HG03378 (cell line): Measurements from ENCODE around the gene UBQLN3.

Source experiments
- ATAC-seq: cut with Tn5 transposase; IDR thresholded peaks from one replicate; pipeline ENCODE4 v1.9.1; 2021; ENCODE audit warnings: mild to moderate bottlenecking, moderate library complexity; ENCODE audit not compliant: unreplicated experiment

Gene UBQLN3

DNA sequence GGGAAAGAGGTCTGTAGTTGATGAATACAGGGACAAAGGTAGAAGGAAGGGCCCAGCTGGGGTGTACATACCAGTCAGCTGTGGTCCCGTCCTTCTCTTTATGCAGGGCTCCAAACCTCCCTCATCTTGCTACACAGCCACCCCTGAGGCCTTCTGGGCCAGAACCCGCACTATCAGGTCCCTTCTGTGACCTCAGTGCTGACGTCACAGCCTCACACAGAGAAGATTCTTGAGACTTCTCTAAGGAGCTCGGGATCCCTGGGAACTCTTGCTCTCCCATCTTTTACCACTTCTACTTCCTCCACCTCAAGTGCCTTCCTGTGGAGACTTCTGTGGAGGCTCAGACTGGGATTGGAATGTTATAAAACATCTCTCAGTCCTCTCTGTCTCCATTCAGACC lies at the start of gene UBQLN3:
TSS of gene UBQLN3 (minus strand) at position 155 of the 400 bp plus-strand sequence. CDS start 399 bp downstream, outside the sequence.
- ATAC-seq, result no peak

DNA sequence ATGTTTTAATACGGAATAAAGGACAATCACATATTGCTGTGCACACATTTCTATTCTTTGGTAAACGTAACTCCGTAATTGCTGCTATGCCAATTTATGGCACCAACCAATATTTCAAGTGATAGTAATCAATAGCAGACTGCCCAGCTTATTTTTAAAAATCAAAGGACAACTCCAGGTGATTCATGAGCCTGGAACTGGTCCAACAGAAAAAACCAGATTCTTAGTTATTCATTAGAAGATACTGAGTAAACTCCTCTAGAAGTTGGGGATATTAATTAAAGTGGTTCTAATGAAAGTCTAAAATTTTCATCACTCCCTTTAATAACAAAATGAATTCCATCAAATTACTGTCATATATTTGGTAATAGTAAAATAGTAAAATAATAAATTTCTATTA lies 48.0 kb upstream of the UBQLN3 start:
- no peak for ATAC-seq

DNA sequence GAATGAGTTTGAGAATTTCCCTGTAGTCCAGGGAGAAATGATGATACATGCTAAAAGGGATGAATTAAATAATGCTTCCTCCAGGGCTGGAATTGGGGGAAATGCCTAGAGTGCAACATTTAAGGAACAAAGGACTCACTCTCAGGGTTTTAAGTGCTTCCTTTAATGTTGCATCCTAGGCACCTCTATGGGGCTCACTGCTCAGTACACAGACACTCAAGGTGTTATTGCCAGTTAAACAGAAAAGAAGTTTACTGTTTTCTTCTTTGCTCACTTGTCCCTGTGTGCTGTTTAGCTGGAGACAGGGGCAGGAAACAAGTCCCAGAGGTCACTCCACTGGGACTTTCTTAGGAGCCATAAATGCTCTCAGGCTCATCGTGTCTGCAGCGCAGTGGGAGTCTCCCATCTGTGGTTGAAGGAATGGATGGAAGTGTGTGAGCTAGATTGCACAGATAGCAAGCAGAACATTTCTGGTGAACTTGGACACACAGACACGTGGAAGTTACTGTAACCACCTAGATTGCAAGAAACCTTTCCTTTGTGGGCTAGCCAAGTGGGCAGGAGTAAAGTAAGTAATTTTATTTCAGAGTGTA lies 46.9 kb upstream of the UBQLN3 start:
- ATAC-seq, result no peak

DNA sequence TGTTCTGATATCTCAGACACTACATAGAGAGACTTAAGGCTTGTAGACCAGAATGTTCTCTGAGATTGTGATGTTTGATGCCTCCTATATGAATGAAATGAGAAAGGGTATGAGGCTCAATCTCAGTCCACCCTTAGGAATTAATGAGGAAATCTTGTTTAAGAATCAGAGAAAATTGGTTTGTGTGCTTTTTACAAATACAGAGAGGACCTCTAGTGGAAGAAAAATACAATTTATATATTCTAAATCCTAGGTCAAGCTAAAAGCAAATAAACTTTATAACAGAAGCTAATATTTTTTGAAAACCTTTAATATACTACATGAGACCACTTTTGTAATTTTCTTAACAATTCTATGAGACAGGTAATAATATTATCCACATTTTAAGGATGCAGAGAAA lies 43.6 kb upstream of the UBQLN3 start:
- ATAC-seq, result no peak

DNA sequence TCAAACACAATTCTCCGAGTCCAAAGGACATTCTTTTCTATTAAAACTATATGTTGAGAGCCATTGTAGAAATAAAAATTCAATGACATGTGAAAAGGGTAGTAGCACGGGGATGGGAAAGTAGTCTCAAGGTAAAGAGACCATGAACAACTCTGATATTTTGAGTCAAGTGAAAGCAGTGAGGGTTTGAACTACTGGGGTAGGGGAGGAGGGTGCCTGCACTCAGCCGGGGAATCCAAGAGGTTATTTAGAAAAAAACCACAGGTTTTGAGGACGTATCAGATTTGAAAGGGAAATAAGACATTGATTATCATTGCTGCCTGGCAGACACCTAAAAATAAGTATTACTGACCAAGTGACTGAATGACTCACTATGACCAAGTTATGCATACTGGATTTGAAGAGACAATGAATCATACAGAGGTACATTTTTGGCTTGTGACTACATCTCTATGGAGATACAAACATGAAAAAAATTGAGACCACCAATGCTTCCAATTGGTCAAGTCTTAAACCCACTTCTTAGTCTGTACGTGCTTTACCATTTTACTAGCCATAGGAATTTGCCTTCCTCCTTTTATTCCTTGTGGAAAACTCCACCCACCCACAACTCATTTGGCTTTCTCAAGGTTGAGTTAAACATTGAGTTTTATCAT lies 40.8 kb upstream of the UBQLN3 start:
- peak; percentile 84 for ATAC-seq

DNA sequence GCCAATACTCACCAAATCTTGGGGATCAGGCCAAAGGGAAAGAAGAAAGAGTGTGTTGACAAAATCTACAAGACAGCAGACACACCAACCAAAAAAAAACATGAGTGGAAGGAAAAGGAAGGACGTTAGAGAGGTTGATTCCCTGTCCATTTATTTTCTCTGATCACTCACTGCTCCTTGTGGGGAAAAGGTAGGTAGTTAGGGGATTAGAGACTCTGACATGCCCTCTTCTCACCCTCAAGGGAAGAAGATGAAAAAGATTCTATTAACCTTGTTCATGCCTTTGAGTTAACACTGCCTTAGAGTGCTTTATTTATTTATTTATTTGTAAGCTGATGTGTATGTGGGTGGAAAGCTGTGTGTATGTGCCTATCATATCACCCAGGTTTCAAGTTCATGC lies 38.7 kb upstream of the UBQLN3 start, which contains the start of gene OR52H1:
TSS of gene OR52H1 (minus strand) at position 101 of the 400 bp plus-strand sequence. CDS start 3,035 bp downstream, outside the sequence.
- no peak for ATAC-seq

DNA sequence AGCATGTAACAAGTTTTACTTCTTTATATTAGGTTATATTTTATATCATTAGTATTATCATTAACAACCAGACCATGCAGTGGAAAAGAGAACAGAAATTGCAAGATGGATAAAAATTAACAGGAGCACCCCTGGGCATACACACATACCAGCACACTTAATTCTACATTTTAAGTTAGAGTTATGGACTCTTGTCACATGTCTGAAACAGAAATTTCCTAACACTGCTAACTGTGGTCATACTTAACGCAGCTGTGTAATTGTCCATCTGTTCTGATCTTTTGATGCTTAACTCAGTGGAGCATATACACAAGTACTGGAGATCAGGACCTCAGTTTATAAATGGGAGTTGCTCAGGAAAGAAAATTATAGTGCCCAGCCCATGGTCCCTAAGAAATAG lies 38.2 kb upstream of the UBQLN3 start:
- peak; percentile 82 for ATAC-seq

DNA sequence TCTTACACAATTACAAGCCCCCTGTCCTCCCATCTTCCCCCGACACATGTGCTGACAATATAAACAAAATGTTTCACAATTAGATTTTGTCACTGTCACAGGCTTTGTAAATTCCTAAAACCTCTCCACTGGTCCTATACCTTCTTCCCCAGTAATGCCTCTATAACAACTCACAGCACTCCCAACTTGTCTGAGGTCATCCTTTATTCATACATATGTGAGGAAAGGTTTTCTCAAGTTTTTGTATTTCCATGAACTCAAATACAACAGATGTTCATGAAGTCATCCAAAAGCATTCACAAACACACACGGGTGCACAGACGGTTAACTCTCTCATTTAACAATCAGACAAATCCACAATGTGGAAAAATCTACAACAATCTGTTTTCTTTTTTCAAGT lies 36.7 kb upstream of the UBQLN3 start:
- no peak for ATAC-seq

DNA sequence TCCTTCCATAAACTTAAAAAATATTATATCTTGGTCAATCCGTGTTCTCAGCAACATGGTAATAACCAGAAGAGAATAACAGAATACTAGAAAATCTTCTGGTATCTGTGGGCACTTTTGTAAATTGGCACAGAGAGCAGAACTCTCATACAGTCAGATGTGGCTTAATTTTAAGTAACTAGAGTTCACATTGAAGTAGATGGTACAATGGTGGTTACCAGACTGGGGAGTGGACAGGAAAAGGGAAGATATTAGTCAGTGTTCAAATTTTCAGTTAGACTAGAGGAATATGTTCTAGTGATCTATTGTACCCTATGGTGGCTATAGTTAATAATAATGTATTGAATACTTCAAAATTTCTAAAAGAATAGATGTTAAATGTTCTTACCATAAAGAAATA lies 31.7 kb upstream of the UBQLN3 start:
- ATAC-seq, result peak; percentile 55

DNA sequence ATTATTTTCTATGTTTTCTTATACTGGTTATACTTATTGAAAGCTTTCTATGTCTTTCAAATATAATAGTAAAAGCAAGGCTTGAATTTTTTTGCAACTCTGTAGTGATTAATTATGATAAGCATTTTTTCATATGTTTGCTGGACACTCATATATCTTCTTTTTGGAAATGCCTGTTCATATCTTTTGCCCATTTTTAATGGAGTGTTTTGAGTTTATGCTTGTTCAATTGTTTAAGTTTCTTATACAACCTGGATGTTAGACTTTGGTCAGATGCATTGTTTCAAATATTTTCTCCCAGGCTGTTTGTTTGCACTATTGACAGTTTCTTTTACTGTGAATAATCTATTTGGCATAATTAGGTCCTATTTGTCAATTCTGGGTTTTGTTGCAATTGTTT lies 26.7 kb upstream of the UBQLN3 start:
- ATAC-seq, result no peak

DNA sequence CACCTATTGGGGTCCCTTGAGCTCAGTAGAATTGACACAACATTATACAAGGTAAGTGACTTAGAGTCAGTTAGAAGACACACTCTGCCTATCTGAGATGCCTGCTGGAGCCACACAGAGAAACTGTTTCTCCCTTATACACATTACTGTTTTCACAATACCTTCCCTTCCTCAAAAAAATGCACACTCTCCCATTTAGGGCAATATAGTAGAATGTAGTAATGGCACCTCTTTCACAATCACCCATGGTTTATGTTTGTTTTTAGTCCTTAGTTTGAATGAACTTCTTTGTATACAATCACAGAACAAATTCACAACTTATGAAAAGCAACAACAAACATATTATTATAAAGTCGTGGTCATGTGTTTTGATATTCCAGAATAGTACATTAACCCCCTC lies 24.3 kb upstream of the UBQLN3 start:
- no peak for ATAC-seq

DNA sequence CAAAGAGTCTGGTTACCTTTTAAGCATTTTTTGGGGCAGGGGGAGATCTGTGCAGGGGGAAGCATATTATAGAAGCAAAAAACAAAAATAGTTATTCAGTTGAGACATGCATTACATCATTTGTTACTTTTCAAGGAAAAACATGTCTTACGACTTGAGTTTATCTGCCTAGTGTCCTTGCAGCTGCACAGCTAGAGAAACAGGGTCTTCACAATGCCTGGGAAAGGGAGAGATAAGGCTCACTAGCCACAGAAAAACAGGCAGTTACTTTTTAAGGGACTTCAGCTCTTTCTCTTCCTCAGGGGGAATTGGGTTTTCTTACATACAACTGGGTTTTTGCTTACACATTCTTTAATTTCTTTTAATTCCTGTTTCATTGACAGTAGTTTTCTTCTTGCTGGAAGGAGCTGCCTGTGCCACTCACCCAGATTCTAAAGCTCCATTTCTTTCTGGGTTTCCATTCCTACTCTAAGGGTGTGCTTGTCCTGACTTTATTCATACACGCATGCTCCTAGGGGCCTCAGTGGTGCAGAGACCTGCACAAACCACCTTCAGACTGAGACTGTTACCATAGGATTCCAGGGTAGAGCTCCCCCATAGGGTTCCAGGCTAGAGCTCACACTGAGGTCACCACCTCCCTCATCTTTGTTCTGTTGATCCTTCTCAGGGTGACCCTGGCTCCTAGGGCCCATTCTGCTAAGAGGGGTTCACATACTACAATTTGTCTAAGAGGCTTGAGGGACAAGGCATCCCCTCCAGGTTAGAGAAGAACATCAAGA lies 21.5 kb upstream of the UBQLN3 start:
- ATAC-seq, result no peak

DNA sequence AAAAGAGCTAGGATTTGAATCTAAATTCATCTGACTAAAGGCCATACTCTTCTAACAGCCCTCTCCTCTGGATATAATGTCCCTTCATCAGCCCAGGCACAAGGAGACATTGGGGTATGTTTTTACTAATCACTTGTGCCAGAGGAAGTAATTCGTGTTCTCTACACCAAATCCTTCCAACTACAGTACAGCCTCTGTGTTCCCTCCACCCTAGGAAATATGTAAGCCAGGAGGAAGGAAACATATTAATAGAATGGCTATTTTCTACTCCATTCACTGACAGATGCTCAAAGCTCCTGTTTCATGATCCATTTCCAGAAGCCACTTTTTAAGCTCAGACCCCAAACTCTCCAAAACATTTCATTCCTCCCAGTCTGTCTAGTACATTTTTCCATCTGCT lies 18.7 kb upstream of the UBQLN3 start:
- ATAC-seq, result no peak

DNA sequence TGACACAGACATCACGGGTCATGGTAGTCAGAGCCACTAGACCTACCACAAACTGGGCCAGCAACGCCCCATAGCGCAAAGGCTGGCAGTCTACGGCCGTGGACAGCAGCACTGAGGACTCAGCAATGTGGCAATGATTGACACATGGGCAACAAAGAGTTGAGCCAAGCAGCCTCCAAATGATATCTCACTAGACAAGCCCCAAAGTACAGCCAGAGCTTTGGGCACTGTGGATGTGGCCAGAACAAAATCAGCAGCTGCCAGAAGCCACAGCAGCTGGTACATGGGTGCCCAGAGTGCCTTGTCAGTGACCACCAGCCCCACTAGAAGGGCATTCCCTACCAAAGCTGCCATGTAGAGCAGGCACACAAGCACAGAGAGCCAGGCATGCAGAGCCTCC lies 18.0 kb upstream of the UBQLN3 start:
- no peak for ATAC-seq

DNA sequence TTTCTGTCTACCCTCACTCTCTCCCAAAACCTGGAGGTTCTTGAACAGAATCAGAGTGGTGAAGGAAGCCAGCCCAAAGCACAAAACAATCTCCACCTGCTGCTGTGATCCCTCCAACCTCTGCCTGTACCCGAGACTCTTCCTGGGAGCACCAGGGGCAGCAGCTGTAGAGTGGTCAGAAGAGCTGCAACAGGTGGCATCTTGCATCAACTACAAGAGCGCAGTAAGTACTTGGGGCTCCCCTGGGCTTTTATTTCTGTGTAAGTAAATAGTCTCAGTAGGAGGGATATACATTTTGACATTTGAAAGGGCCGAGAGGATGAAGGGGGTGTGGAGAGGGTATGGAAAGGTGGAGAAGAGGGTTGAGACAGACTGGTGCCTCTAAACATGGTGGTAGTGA lies 15.0 kb upstream of the UBQLN3 start:
- no peak for ATAC-seq

DNA sequence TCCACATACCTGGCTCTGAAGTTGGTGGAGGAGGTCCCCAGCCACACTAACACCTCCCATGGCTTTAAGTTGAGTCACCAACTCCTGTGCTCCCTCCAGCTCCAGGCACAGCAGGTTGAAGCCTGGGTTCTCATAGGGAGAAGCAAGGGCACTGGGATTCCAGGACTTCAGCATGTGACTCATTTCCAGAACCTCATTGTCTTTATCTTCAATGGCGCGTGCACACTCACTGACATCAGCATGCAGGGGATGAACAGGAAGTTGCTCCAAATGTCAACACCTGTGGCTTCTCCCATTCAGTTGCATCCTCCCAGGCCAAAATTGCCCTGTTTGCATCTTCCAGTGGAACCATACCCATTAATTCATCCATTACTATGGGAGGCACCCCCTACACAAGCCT lies 12.6 kb upstream of the UBQLN3 start:
- no peak for ATAC-seq

DNA sequence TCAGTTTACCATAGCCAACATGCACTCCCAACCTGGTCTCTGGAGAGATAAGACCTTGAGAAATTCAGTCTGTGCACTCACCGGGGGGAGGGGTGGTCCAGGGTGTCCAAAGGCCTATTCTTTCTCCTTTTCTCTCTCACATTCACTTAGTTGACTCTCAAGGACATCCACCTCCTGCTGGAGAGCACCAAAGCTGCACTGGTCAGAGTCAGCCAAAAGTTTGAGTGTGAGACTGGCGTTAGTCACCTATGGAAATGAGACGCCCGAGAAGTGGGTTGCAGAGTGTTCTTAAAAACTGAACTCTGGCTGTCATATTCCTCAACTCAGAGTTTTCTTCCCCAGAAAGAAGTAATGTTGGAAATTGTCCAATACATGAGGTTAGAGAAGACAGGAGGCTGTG lies 11.8 kb upstream of the UBQLN3 start:
- no peak for ATAC-seq

DNA sequence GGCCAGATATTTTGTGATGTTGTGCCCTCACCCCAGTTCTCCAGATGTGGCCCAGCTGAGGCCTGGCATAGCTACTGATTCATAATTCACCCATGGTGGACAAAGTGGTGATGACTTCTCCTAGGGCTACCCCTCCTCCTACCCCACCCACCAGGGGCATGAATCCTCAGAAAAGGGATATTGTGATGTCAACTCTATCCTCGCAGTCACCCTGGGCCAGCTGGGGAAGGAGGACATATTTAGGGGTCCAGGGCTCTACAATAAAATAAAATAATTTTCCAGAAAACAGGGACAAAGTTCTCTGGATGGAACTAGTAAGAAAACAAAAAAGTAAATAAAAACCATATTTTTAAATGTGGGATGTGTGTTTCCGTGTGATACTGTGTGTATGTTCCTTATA lies 6.8 kb upstream of the UBQLN3 start, which contains the start of gene UBQLNL:
TSS of gene UBQLNL (minus strand) at position 101 of the 400 bp plus-strand sequence. CDS start 258 bp downstream, outside the sequence.
- ATAC-seq, result no peak

DNA sequence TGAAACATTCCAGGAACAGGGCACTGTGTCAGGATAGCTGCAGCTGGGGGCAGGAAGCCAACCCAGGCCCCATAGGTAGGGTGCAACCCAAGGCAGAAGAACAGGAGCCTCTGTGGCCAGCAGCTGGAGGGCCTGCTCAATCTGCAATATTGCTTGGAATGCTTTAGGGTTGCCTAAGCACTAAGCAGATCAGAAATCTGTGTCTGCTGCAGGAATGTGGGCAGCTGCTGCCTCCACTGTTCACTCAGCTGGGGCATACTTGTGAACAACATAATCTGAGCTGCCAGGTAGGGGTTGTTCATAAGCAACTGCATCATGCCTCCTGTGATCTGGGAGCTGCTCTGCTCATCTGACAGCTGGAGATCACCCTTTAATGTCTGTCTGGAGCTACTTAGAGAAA lies 5.1 kb upstream of the UBQLN3 start:
- no peak for ATAC-seq

DNA sequence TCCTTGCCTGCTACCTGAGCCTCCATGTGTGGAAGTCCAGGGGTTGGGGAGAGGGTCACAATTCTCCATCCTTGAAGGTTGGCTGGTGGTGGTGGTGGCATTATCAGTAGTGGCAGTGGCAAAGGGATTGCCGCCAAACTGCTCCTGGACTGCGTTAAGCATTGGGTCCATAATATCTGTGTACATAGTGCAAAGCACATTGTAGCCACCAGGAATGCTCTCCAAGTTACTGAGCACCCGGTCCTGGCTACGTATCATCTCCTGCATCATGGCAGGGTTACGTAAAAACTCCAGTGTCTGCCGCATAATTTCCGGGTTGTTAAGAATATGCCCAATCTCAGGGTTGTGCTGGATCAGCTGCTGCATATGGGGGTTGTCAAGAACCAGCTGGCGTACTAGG lies 1.2 kb downstream of the UBQLN3 start:
- no peak for ATAC-seq

DNA sequence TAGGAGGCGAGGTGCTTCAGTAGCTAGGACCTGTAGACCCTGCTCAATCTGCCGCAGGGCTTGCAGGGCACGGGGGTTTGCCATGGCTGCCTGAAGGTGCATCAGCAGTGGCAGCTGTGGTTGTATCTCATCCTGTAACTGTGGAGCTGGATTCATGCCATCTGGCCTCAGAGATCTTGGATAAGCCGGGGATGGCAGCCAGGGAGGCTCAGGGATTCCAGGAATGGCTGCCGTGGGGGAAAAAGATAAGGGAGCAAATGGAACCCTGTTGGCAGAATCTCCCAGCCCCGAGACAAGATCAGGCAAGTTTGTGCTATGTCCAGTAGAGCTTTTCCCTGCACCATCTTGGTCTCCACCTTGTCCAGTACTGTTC lies 1.8 kb downstream of the UBQLN3 start:
- ATAC-seq, result no peak
